ENCODE data around the gene TMF1. TPM values are rescaled to one million over a fixed set of nuclear protein-coding genes. Genes with fewer than 3 reads are reported as not detected.

TMF1 gene, protein sequence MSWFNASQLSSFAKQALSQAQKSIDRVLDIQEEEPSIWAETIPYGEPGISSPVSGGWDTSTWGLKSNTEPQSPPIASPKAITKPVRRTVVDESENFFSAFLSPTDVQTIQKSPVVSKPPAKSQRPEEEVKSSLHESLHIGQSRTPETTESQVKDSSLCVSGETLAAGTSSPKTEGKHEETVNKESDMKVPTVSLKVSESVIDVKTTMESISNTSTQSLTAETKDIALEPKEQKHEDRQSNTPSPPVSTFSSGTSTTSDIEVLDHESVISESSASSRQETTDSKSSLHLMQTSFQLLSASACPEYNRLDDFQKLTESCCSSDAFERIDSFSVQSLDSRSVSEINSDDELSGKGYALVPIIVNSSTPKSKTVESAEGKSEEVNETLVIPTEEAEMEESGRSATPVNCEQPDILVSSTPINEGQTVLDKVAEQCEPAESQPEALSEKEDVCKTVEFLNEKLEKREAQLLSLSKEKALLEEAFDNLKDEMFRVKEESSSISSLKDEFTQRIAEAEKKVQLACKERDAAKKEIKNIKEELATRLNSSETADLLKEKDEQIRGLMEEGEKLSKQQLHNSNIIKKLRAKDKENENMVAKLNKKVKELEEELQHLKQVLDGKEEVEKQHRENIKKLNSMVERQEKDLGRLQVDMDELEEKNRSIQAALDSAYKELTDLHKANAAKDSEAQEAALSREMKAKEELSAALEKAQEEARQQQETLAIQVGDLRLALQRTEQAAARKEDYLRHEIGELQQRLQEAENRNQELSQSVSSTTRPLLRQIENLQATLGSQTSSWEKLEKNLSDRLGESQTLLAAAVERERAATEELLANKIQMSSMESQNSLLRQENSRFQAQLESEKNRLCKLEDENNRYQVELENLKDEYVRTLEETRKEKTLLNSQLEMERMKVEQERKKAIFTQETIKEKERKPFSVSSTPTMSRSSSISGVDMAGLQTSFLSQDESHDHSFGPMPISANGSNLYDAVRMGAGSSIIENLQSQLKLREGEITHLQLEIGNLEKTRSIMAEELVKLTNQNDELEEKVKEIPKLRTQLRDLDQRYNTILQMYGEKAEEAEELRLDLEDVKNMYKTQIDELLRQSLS
- 46.3 and 46.8 TPM in 2 replicates for total RNA-seq

DNA sequence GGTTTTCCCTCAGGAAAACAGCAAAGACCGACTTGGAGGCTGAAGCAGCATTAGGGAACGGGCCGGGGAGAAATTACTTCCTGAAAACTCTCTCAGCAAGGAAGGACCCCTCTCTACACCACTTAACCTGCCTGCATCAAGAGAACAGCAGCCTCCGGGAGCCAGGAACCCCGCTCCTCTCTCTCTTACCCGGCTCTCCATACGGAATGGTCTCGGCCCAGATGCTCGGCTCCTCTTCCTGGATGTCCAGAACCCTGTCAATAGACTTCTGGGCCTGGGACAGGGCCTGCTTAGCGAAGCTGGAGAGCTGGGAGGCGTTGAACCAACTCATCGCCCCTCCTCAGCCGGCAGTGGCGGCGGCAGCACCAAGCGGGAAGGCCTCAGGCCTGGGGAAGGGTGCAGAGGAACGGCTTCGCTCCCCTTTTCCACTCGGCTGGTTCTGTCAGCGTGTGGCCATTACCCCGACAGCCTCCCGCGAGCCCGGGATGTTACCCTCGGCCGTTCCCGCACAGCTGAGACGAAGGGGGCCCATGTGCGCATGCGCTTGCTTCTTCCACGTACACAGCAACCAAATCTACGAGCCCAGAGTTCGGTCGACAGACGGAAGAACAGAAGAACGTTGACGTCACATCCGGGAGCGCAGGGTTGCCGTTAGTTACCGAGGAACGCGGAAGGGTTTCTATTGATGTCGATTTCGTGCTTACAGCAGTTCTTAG is at the start of gene TMF1:
Gene TMF1 (minus strand): TSS at position 578 of the 716 bp plus-strand sequence. CDS start 247 bp downstream, at position 331.
- intact Hi-C loops (cut with micrococcal nuclease), result loop anchor here (1.0 to 10.0 kb wide), 7 partner anchors 28 to 1397 kb away; partner anchors contain the start of genes ARL6IP5, EOGT, SUCLG2 and UBA3

DNA sequence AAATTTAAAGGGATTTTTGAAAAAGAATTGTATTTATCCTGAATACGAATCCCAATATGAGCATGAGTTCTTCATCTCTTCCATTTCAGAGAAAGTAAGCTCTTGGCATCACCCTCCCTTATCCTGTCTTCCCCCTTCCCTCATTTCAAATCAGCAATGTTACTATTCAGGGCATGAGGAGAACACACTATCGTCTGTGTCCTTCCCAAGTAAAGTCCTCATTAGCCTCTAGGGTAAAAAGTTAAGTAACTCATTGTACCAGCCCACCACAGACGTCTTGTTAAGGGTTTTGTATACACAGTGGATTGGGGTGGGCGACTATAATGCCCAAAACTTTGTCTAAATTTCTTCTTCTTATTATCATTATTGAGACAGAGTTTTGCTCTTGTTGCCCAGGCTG is 47.4 kb upstream of the TMF1 start:
- intact Hi-C loops (cut with micrococcal nuclease), result no loop called here

DNA sequence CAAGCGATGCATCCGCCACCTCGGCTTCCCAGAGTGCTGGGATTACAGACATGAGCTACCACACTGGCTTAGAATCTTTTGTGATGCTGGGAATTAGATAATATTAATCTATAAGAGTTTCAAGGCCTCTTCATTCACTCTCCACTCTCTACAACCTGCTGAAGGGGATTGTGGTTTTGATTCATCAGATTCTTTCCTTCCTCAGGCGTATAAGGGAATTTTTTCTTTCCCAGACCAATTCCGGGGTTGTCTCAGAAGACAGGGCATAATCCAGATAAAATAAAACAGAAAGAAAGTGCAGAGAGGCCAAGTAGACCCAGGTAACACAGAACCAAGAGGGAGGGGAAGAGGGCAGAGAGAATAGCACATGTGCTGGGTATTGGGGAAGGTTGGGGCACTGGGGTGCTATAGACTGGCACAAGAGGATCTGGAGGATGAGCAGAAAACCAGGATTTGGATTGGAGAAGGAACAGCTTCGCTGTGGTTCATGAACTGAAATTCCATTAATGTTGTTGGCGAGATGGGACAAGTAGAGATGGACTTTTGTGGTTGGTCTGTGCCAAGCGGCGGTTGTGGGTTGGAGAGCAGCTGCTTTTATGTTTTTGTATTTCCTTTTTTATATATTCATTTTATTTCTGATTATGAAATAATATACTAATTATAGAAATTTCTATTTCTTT is 45.4 kb upstream of the TMF1 start:
- intact Hi-C loops (cut with micrococcal nuclease), result no loop called here

DNA sequence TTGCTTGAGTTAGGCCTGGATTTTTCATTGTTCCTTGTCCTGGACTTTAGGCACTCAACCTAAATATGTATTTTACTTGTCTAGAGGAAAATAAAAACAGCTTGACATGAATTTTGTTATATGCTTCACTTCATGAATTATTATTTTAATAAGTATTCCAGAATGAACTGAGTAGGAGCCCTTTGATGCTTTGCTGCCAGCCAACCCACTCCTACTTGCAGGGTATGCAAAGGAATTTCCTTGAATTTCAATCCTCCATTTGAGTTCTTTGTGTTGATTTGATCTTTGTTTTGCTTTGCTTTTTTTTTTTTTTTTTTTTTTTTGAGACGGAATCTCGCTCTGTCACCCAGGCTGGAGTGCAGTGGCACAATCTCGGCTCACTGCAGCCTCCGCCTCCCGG is 44.2 kb upstream of the TMF1 start:
- intact Hi-C loops (cut with micrococcal nuclease), result no loop called here

DNA sequence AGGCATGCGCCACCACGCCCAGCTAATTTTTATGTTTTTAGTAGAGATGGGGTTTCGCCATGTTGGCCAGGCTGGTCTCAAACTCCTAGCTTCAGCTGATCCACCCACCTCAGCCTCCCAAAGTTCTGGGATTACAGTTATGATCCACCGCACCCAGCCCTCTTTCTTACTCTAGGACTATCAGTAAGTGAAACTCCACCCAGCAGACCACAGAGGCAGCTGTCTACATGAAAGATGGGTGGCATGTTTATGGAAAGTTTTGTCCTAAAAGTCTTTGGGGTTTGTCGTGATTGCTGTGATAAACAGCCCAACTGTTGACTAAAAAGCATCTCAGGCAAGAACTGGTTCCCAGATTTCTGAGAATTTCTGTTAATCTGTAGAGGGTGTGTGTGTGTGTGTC is 43.5 kb upstream of the TMF1 start:
- intact Hi-C loops (cut with micrococcal nuclease), result no loop called here

DNA sequence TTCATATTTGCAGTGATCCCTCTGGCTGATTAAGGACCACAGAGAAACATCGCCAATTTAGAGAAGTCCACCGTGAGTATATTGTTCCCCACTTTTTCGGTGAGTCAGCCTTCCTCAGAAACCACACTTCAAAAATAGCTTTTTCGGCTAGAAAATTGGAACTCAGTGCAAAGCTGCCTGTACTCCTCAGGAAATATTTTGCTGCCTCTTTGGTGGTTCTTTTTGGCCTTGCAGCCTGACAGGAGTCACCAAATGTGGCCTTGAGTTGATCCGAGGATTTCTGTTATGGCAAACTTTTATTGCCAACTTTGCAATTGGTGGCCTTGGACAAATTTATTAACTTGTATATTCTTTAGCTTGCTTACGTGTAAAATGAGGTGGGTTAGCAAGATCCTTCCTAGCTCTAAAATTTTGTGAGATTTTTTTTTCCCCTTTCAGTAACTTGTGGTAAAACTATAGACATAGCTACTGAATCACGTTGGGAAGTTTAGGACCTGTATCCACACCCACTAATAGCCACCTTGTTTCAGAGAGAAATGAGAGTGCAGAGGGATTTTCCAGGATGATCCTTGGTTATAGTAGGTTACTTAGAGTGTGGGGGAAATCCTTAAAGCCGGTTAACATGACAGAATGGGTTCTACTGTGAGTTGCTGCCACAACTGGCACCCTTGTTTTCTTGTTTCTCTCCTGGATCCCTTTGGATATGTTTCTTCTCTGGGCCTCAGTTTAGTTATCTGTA is 42.5 kb upstream of the TMF1 start:
- intact Hi-C loops (cut with micrococcal nuclease), result no loop called here

DNA sequence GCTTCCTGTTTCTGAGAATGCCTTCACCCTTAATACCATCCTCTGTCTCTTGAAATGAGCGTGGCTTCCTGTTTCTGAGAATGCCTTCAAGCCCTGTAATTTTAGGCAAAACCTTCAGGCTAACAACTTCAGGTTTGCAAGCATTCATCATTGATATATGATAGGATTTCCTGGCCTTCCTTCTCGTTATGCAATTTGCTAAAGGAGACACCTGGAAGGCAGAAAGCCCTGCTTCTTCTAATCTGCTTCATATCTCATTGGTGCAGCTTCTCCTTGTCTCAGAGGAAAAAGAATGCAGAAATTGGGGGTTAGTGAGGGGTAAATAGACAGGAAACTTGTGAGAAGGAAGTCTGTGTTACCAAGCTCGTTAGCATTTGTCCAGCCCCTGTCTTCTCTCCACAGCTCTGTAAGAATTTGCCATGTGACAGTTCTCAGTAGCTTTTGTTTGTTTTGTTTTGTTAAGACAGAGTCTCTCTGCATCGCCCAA is 39.9 kb upstream of the TMF1 start:
- intact Hi-C loops (cut with micrococcal nuclease), result loop anchor here (1.0 kb wide), 3 partner anchors 8 to 40 kb away; partner anchors contain the start of genes ARL6IP5, TMF1 and UBA3

DNA sequence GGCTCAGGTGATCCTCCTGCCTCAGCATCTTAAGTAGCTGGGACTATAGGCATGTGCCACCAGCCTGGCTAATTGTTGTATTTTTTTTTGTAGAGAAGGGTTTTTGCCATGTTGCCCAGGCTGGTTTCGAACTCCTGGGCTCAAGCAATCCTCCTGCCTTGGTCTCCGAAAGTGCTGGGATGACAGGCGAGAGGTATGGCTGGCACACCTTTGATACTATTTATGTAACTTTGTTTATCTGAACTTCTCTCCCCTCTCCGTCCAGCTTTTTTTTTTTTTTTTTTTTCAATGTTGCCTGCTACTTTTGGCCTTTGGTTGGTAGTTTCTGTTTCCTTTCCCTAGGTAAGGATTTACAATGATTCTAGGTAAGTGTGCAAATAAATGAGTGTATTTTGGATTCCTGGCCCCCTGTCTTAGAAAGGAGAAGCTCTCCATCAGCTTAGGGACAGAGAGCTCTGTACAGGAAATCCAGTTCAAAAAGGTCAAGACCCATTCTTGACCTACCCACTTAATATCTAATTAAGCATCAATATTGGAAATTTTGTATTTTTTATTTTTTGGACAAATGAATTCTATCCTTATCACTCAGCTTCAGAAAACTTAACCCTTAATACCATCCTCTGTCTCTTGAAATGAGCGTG is 39.4 kb upstream of the TMF1 start:
- intact Hi-C loops (cut with micrococcal nuclease), result loop anchor here (1.0 kb wide), 3 partner anchors 7 to 39 kb away; partner anchors contain the start of genes ARL6IP5, TMF1 and UBA3

DNA sequence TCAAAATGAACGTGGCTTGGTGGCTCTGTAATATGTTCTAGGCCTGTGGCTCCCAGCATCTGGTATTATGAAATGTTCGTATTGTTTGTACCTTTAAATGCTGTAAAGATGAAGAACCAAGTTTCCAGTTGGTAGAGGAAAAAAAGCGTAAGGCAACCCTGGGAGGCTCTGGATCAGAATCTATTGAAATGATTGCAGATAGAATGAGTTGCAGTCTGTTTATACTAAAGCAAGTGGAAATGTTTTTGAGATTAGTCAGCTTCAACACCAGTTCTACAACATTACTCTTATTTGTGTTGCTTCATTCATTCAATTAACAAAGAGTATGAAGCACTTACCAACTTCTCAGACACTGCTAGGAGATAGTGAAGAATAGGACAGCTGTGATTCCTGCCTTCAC is 37.9 kb upstream of the TMF1 start:
- intact Hi-C loops (cut with micrococcal nuclease), result no loop called here

DNA sequence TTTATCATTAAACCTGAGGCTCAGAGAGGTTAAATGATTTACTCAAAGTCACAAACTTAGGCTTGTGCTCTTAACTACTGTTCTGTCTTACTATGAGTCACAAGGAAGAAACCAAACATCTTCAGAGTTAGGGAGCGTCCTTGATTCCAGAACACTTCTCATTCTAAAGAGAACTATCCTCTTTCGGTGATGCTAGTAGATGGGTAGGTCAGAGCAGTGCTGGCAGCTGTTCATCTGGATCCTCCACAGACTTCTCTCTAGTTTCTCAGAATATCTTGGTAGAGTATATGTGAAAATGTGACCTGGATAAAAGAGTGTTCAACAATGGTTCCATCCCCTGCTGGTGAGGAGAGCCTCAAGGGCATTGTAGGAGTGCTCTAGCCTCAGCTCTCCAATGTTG is 35.9 kb upstream of the TMF1 start:
- intact Hi-C loops (cut with micrococcal nuclease), result loop anchor here (10.0 kb wide), 1 partner anchor 2003 kb away; no protein-coding TSS in a partner anchor

DNA sequence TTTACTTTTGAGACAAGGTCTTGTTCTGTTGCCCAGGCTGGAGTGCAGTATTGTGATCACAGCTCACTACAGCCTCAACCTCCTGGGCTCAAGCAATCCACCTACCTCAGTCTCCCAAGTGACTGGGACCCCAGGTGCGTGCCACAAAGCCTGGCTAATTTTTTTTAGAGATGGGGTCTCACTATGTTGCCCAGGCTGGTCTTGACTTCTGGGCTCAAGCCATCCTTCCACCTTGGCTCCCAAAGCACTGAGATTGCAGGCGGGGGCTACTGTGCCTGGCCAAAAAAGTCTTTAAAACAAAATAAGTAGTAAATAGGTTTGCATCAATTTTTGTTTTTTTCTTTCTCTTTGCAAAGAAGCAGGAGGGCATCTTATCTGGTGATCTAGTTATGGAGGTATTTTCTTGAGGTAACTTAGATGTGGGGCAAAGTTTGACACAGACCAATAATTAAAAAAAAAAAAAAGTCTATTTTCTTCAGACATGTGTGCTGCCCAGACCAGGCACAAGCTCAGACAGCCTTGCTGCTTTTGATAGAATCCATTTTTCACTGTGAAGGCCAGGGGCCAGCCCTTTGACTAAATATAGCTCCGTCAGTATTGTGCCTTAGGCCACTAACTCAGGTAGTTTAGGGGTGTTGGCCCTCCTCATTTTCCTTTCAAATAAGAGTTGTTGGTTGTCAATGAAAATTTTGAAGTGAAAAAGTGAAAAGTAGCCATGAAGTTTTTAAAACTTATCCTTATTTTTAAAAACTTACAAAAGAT is 35.1 kb upstream of the TMF1 start:
- intact Hi-C loops (cut with micrococcal nuclease), result loop anchor here (10.0 kb wide), 1 partner anchor 2002 kb away; no protein-coding TSS in a partner anchor

DNA sequence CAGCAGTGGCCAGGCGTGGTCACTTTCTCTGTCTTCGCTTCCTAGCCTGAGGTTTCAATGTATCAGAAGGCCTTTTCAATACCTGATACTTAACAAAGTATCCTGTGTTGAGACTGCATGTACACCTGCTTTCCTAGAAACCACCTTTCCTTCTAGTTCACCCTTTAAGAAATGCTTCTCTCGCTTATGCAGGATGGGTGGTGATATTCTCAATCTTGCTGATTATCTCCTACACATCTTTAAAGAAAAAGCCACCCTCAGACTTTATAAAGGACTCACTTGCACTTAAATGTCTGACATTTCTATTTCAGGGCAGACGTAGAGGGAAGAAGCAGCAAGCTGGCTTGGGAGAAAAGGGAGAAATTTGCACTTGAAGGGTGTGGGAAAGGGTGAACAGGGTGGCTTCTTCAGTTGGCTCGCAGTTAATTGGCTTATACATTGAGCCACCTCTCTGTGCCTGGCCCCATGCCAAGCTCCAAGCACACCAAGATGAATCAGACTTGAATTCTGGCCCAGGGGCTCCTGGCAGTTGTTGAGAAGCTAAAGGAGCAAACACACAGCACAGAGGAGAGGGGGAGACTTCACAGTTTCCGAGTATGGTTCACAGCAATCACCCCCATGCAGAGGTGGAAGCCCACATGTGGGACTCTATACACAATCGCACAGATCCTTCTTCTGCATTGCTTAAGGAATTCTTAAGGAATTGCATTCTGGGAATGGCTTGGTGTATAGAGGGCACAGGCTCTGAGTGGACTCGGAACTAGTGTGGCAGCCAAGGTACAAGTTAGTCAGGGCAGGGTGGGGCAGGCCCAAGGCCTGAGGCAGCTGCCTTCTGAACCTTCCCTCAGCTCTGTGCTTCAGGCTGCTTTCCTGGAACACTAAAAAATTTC is 33.9 kb upstream of the TMF1 start:
- intact Hi-C loops (cut with micrococcal nuclease), result loop anchor here (1.0 to 10.0 kb wide), 4 partner anchors 21 to 2001 kb away; partner anchors contain the start of gene SUCLG2

DNA sequence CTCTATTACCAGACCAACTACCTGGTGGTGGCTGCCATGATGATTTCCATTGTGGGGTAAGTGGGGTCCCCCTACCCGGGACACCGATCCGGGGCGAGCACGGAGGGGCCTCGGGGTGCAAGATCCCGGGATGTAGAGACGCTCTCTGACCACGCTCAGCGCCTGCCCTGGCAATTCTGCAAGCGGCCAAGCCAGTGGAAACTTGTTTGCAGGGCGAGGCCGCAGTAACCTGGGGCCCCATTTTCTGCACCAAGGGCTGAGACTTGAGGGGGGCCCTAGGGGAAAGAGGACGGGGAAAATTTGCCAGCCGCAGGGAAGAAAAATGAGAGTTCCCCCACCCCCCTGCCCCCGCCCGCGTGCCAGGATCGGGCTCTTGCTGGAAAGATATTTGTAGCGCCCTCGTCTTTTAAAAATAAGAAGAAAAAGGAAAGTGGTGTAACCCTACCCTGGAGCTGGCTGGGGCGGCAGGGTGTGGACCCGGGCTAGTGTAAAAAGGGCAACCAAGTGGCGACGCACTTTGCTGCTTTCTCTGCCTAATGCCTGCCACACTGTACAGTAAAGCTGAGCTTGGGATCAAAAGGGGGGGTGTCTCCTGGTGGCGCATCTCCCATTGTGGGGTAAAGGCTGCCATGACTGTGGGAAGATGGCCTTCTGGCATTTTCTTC is 33.2 kb upstream of the TMF1 start:
- intact Hi-C loops (cut with micrococcal nuclease), result loop anchor here (2.0 to 10.0 kb wide), 3 partner anchors 242 to 2000 kb away; partner anchors contain the start of gene SUCLG2

DNA sequence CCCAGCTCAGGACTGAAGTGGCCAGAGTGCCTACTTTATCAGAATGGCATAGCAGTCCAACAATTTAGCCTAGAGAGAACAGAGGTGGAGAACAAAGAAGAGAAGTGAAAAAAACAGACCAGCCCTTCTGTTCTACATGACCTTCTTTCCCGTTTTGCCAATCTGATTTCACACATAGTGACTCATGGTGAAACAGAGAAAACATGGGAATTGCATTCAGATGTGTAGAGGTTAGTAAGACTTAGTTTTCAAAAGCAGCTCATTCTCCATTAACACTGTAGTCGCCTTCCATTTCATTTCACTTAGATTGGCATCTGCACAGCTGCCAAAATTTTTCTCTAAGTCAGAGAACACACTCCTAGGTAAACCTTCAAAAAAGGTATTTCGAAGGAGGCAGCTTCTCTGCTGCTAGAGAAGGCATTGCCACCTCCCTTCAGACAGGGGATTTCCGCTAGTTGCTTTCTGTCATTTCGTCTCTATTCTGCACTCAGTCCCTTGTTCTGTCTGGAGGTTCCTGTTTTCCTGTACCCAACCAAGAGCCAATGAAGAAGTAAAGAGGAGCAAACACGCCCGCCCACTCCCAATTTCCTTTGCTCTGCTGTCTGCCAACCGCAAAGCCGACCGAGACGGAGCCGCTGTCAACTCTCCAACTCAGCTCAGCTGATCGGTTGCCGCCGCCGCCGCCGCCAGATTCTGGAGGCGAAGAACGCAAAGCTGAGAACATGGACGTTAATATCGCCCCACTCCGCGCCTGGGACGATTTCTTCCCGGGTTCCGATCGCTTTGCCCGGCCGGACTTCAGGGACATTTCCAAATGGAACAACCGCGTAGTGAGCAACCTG is 32.4 kb upstream of the TMF1 start, which contains the start of gene ARL6IP5:
Gene ARL6IP5 (plus strand): TSS at position 612 of the 842 bp plus-strand sequence. CDS start 111 bp downstream, at position 723.
- intact Hi-C loops (cut with micrococcal nuclease), result loop anchor here (1.0 to 10.0 kb wide), 8 partner anchors 8 to 2000 kb away; partner anchors contain the start of genes EOGT, SUCLG2 and TMF1

DNA sequence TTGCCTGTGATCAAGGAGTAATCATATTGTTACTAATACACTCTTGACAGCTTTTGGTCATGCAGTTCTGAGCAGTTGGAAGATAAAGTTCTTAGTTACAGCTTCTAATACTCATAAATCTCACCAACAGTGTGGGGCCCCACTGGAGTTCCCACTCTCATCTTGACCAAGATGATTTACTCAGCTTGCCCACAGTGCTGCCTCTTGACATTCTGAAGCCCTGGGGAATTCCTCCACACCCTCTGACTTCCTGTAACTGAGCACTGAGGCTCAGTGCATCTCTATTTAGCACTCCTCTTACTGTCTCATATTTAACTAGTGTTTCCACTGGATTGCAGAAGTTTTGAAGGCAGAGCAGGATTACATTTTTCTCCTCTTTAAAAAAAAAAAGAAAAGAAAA is 30.7 kb upstream of the TMF1 start:
- intact Hi-C loops (cut with micrococcal nuclease), result loop anchor here (5.0 to 10.0 kb wide), 2 partner anchors 1979 to 1998 kb away; no protein-coding TSS in a partner anchor
